HepG2 (cell line): Measurements from ENCODE around the gene ZCCHC8. TPM values are rescaled to one million over a fixed set of nuclear protein-coding genes. Genes with fewer than 3 reads are reported as not detected.

Experiments
- ATF4 ChIP-seq, 2 experiments: fragments of 450-650 bp in 1 of 2; sonication (generic) in 1 of 2; formaldehyde crosslinking; IDR thresholded peaks; 2 replicates each; pipeline versions ENCODE4 v1.5.0 to v1.8.0; 2020 to 2022; ENCODE audit warnings: mild to moderate bottlenecking in 1 of 2, missing genetic modification reagents in 1 of 2
- FOXK1 ChIP-seq: sonication (generic); formaldehyde crosslinking; IDR thresholded peaks from 2 replicates; pipeline ENCODE4 v1.4.0; 2020; ENCODE audit warnings: low read depth, missing genetic modification reagents, borderline replicate concordance
- FOXK2 ChIP-seq: fragments of 450-650 bp; IDR thresholded peaks from 2 replicates; pipeline ENCODE4 v1.6.1; 2016
- GATAD2A ChIP-seq: IDR thresholded peaks from 2 replicates; pipeline ENCODE4 v1.6.1; 2016
- GZF1 ChIP-seq: sonication (generic); formaldehyde crosslinking; IDR thresholded peaks from 2 replicates; pipeline ENCODE4 v1.5.1; 2020; ENCODE audit warnings: mild to moderate bottlenecking, missing genetic modification reagents
- HMG20B ChIP-seq: conservative IDR thresholded peaks from 2 replicates; pipeline ENCODE4 v1.6.1; 2016; ENCODE audit warnings: missing genetic modification reagents, missing compliant biosample characterization
- KDM5A ChIP-seq: fragments of 200-600 bp; sonication (generic); IDR thresholded peaks from 2 replicates; pipeline ENCODE4 v1.7.0; 2018; ENCODE audit warnings: antibody characterized with exemption, mild to moderate bottlenecking, low read length, borderline replicate concordance
- POLR2AphosphoS5 ChIP-seq: IDR thresholded peaks from 2 replicates; pipeline ENCODE4 v1.6.1; 2012; ENCODE audit warnings: low read depth, low read length
- RARA ChIP-seq: IDR thresholded peaks from 2 replicates; pipeline ENCODE4 v1.6.1; 2016; ENCODE audit warnings: missing genetic modification reagents, missing compliant biosample characterization
- SAP130 ChIP-seq: IDR thresholded peaks from 2 replicates; pipeline ENCODE4 v1.6.1; 2016; ENCODE audit warnings: low read depth
- SOX6 ChIP-seq, 2 experiments: fragments of 450-650 bp in 1 of 2; sonication (generic) in 1 of 2; formaldehyde crosslinking in 1 of 2; IDR thresholded peaks; 2 replicates each; pipeline versions ENCODE4 v1.4.0 to v1.6.1; 2017 to 2020; ENCODE audit warnings: antibody characterized with exemption in 1 of 2, mild to moderate bottlenecking in 1 of 2, missing genetic modification reagents in 1 of 2
- ZBTB38 ChIP-seq: sonication (generic); formaldehyde crosslinking; IDR thresholded peaks from 2 replicates; pipeline ENCODE4 v1.5.1; 2020; ENCODE audit warnings: mild to moderate bottlenecking, missing genetic modification reagents
- ZFP90 ChIP-seq: sonication (generic); formaldehyde crosslinking; IDR thresholded peaks from 2 replicates; pipeline ENCODE4 v1.8.0; 2022; ENCODE audit warnings: missing genetic modification reagents, mild to moderate bottlenecking, inconsistent platforms, borderline replicate concordance
- ZNF34 ChIP-seq: sonication (generic); formaldehyde crosslinking; IDR thresholded peaks from 2 replicates; pipeline ENCODE4 v1.4.0; 2020; ENCODE audit warnings: mild to moderate bottlenecking, missing genetic modification reagents, borderline replicate concordance
- ZNF761 ChIP-seq: sonication (generic); formaldehyde crosslinking; conservative IDR thresholded peaks from 2 replicates; pipeline ENCODE4 v1.4.0; 2020; ENCODE audit warnings: mild to moderate bottlenecking, missing genetic modification reagents
- polyA plus RNA-seq, 8 experiments: library from polyadenylated mRNA; depleted of rRNA in 3 of 8; stranded (reverse) in 7 of 8; unstranded in 1 of 8; fragments of >200 nt; fragmentation: Illumina TruSeq in 4 of 8; extraction: Trizol in 4 of 8; gene quantifications; 2 replicates each; pipeline versions ENCODE4 v1.2.1 to v1.2.3, GENCODE V29; 2011 to 2016; ENCODE audit warnings: low read depth in 4 of 8, missing spikeins in 1 of 8, mixed read lengths in 1 of 8; ENCODE audit not compliant: insufficient read depth in 1 of 8
- total RNA-seq, 5 experiments: library from RNA; depleted of rRNA; stranded (reverse); fragments of >200 nt; fragmentation: Illumina TruSeq; extraction: Trizol; gene quantifications; 2 replicates each; pipeline ENCODE4 v1.2.3, GENCODE V29; 2016; ENCODE audit warnings: low read depth in 1 of 5
- TF ChIP-seq, protein P1 (sequence below): sonication (generic); formaldehyde crosslinking; IDR thresholded peaks from 2 replicates; pipeline ENCODE4 v1.5.0; 2020; ENCODE audit warnings: missing genetic modification reagents, mild to moderate bottlenecking, borderline replicate concordance
- TF ChIP-seq, protein P2 (sequence below): sonication (generic); formaldehyde crosslinking; IDR thresholded peaks from 2 replicates; pipeline ENCODE4 v1.5.0; 2020; ENCODE audit warnings: mild to moderate bottlenecking, missing genetic modification reagents, borderline replicate concordance
- TF ChIP-seq, protein P3 (sequence below): sonication (generic); formaldehyde crosslinking; IDR thresholded peaks from 2 replicates; pipeline ENCODE4 v1.8.0; 2022; ENCODE audit warnings: low read depth, missing genetic modification reagents
- TF ChIP-seq, protein P4 (sequence below), 2 experiments: sonication (generic) in 1 of 2; formaldehyde crosslinking in 1 of 2; IDR thresholded peaks; 2 replicates each; pipeline versions ENCODE4 v1.4.0 to v1.6.1; 2018 to 2020; ENCODE audit warnings: missing genetic modification reagents in 2 of 2, borderline replicate concordance in 1 of 2, low read depth in 1 of 2, mild to moderate bottlenecking in 1 of 2, missing biosample characterization in 1 of 2
- TF ChIP-seq, protein P5 (sequence below): IDR thresholded peaks from 2 replicates; pipeline ENCODE4 v1.6.1; 2016; ENCODE audit warnings: missing genetic modification reagents, missing compliant biosample characterization

Gene ZCCHC8
- total and polyA plus RNA-seq, 2 of the 13 experiments (the other 11 are each of a cell fraction or from before 2014, with no cell fraction given) = 18.6 to 20.9 TPM

GRCh38 chr12:122423258-122424165 lies 77.2 kb downstream of the ZCCHC8 start (continued):
- 0 out of 2 replicates have a peak, but pooled peaks have one; percentile 45 for TF ChIP-seq ZNF761 (CRISPR knock-in tag)
- TF ChIP-seq ATF4 (CRISPR knock-in tag; IDR thresholded peaks at IDR 0.05) = peak in 1 of 2 experiments; percentile 33; a peak in 1 of 4 replicates
- TF ChIP-seq ZFP90 = 0 out of 2 replicates have a peak, but pooled peaks have one; percentile 11
- no peak for TF ChIP-seq FOXK2
- TF ChIP-seq ZNF34 (CRISPR knock-in tag) = no peak
- TF ChIP-seq ZBTB38 (CRISPR knock-in tag) = 0 out of 2 replicates have a peak, but pooled peaks have one; percentile 23
- peak; percentile 51; the same call in 1 of the 2 replicates for TF ChIP-seq GATAD2A
- TF ChIP-seq HMG20B = no peak
- no peak for TF ChIP-seq GZF1 (CRISPR knock-in tag)
- TF ChIP-seq, protein P1, sequence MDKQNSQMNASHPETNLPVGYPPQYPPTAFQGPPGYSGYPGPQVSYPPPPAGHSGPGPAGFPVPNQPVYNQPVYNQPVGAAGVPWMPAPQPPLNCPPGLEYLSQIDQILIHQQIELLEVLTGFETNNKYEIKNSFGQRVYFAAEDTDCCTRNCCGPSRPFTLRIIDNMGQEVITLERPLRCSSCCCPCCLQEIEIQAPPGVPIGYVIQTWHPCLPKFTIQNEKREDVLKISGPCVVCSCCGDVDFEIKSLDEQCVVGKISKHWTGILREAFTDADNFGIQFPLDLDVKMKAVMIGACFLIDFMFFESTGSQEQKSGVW = no peak
- TF ChIP-seq FOXK1 = no peak
- TF ChIP-seq SOX6 (IDR thresholded peaks at IDR 0.05) = no peak
- peak; percentile 53; the same call in 1 of the 2 replicates for TF ChIP-seq SOX6 (CRISPR knock-in tag; IDR thresholded peaks at IDR 0.05)
- TF ChIP-seq, protein P2, sequence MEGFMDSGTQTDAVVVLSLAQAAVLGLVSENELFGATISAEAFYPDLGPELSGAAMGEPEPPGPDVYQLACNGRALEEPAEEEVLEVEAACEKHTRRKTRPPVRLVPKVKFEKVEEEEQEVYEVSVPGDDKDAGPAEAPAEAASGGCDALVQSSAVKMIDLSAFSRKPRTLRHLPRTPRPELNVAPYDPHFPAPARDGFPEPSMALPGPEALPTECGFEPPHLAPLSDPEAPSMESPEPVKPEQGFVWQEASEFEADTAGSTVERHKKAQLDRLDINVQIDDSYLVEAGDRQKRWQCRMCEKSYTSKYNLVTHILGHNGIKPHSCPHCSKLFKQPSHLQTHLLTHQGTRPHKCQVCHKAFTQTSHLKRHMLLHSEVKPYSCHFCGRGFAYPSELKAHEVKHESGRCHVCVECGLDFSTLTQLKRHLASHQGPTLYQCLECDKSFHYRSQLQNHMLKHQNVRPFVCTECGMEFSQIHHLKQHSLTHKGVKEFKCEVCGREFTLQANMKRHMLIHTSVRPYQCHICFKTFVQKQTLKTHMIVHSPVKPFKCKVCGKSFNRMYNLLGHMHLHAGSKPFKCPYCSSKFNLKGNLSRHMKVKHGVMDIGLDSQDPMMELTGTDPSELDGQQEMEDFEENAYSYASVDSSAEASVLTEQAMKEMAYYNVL (CRISPR knock-in tag) = 0 out of 2 replicates have a peak, but pooled peaks have one; percentile 24
- peak; percentile 59 for TF ChIP-seq RARA (CRISPR knock-in tag)
- TF ChIP-seq, protein P3, sequence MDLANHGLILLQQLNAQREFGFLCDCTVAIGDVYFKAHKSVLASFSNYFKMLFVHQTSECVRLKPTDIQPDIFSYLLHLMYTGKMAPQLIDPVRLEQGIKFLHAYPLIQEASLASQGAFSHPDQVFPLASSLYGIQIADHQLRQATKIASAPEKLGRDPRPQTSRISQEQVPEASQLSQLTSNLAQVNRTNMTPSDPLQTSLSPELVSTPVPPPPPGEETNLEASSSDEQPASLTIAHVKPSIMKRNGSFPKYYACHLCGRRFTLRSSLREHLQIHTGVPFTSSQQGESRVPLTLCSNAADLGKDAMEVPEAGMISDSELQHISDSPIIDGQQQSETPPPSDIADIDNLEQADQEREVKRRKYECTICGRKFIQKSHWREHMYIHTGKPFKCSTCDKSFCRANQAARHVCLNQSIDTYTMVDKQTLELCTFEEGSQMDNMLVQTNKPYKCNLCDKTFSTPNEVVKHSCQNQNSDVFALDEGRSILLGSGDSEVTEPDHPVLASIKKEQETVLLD (CRISPR knock-in tag) = no peak
- TF ChIP-seq, protein P4, sequence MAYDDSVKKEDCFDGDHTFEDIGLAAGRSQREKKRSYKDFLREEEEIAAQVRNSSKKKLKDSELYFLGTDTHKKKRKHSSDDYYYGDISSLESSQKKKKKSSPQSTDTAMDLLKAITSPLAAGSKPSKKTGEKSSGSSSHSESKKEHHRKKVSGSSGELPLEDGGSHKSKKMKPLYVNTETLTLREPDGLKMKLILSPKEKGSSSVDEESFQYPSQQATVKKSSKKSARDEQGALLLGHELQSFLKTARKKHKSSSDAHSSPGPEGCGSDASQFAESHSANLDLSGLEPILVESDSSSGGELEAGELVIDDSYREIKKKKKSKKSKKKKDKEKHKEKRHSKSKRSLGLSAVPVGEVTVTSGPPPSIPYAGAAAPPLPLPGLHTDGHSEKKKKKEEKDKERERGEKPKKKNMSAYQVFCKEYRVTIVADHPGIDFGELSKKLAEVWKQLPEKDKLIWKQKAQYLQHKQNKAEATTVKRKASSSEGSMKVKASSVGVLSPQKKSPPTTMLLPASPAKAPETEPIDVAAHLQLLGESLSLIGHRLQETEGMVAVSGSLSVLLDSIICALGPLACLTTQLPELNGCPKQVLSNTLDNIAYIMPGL (CRISPR knock-in tag; IDR thresholded peaks at IDR 0.05; ENCODE audit: borderline replicate concordance in 1 of 2, low read depth in 1 of 2) = peak in 1 of 2 experiments; percentile 18; a peak in 1 of 4 replicates
- peak; percentile 31; the same call in 1 of the 2 replicates for TF ChIP-seq POLR2AphosphoS5
- TF ChIP-seq, protein P5, sequence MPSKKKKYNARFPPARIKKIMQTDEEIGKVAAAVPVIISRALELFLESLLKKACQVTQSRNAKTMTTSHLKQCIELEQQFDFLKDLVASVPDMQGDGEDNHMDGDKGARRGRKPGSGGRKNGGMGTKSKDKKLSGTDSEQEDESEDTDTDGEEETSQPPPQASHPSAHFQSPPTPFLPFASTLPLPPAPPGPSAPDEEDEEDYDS = 0 out of 2 replicates have a peak, but pooled peaks have one; percentile 31
- peak; percentile 56 for TF ChIP-seq SAP130 (CRISPR knock-in tag)
- no peak for TF ChIP-seq KDM5A
